Brain microvascular endothelial cell (primary cell): ENCODE results near the gene LRRK1.

Experiments
- DNase-seq: peaks from one replicate; pipeline ENCODE4 v3.0.0-alpha.2; 2020
- H3K27ac ChIP-seq: fragments of 250-450 bp; sonication (Bioruptor Pico); 2 replicates; pipeline ENCODE4 v1.5.1; 2020; ENCODE audit warnings: mild to moderate bottlenecking, moderate library complexity
- H3K27me3 ChIP-seq: fragments of 250-450 bp; sonication (Bioruptor Pico); replicated peaks from 2 replicates; pipeline ENCODE4 v1.5.1; 2020; ENCODE audit warnings: mild to moderate bottlenecking
- H3K36me3 ChIP-seq: fragments of 250-450 bp; sonication (Bioruptor Pico); replicated peaks from 2 replicates; pipeline ENCODE4 v1.5.1; 2020; ENCODE audit warnings: mild to moderate bottlenecking
- H3K4me3 ChIP-seq: 2 replicates; pipeline ENCODE4 v1.5.1; 2011; ENCODE audit warnings: low read depth, mild to moderate bottlenecking, control low read depth, low read length, moderate library complexity
- CTCF ChIP-seq: IDR thresholded peaks from 2 replicates; pipeline ENCODE4 v1.5.1; 2011; ENCODE audit warnings: low read depth, mild to moderate bottlenecking, moderate library complexity, low read length, control low read depth, inconsistent platforms; ENCODE audit errors: missing control alignments
- in situ Hi-C: cut with HindIII; loops from 2 replicates; pipeline ENCODE4 v1.10.0; 2017; ENCODE audit warnings: low sequenced_read_pairs, low pct_ligation_motif_present

The LRRK1 gene

GRCh38 chr15:101047301-101047781 lies 128.2 kb downstream of the LRRK1 start:
- H3K36me3 ChIP-seq: no peaks in the 10 kb centered on the region
- H3K27me3 ChIP-seq: no peaks in the 10 kb centered on the region
- TF ChIP-seq CTCF: no peak
- no peak overlapping the region for H3K27ac ChIP-seq
- H3K4me3 ChIP-seq: no peak overlapping the region
- in situ Hi-C loops: no loop called here
- DNase-seq: no peak

- in situ Hi-C loops: no loop called here
- H3K4me3 ChIP-seq: no peak overlapping the region
- H3K27me3 ChIP-seq: no peaks in the 10 kb centered on the region
- no peaks in the 10 kb centered on the region for H3K36me3 ChIP-seq
- H3K27ac ChIP-seq: no peak overlapping the region
- no peak for TF ChIP-seq CTCF
- DNase-seq: no peak
Observed at GRCh38 chr15:101048176-101048575, 129.0 kb downstream of the LRRK1 start.

GRCh38 chr15:101048581-101049030 lies 129.4 kb downstream of the LRRK1 start:
- in situ Hi-C loops: no loop called here
- Histone ChIP-seq H3K27ac (no peak overlapping the region), H3K27me3 (no peaks in the 10 kb centered on the region), H3K4me3 (no peak overlapping the region), H3K36me3 (no peaks in the 10 kb centered on the region)
- DNase-seq: no peak
- no peak for TF ChIP-seq CTCF

- TF ChIP-seq CTCF: no peak
- H3K27ac ChIP-seq: no peak overlapping the region
- no peak for DNase-seq
- in situ Hi-C loops: no loop called here
- no peaks in the 10 kb centered on the region for H3K36me3 ChIP-seq
- H3K4me3 ChIP-seq: no peak overlapping the region
- no peaks in the 10 kb centered on the region for H3K27me3 ChIP-seq
Observed at GRCh38 chr15:101049282-101049681, 130.1 kb downstream of the LRRK1 start.

GRCh38 chr15:101049856-101050622 lies 130.9 kb downstream of the LRRK1 start:
- in situ Hi-C loops: no loop called here
- Histone ChIP-seq H3K27ac (no peak overlapping the region), H3K36me3 (no peaks in the 10 kb centered on the region), H3K27me3 (no peaks in the 10 kb centered on the region), H3K4me3 (no peak overlapping the region)
- no peak for TF ChIP-seq CTCF
- no peak for DNase-seq
